HG02588 (cell line): ENCODE results near the gene ZFYVE21.

Experiments
- ATAC-seq: cut with Tn5 transposase; IDR thresholded peaks from one replicate; pipeline ENCODE4 v1.9.1; 2021; ENCODE audit warnings: mild to moderate bottlenecking, moderate library complexity; ENCODE audit not compliant: unreplicated experiment

Gene ZFYVE21

GRCh38 chr14:103704708-103705107 lies 10.9 kb upstream of the ZFYVE21 start:
- no peak for ATAC-seq

GRCh38 chr14:103705118-103705503 lies 10.5 kb upstream of the ZFYVE21 start:
- no peak for ATAC-seq

- no peak for ATAC-seq
Observed at GRCh38 chr14:103705504-103706284, 9.9 kb upstream of the ZFYVE21 start.

GRCh38 chr14:103706551-103707328 lies 8.9 kb upstream of the ZFYVE21 start:
- ATAC-seq = no peak

GRCh38 chr14:103707329-103708263 lies 8.0 kb upstream of the ZFYVE21 start:
- no peak for ATAC-seq

- no peak for ATAC-seq
Observed at GRCh38 chr14:103708750-103709187, 6.8 kb upstream of the ZFYVE21 start.

- ATAC-seq = no peak
Observed at GRCh38 chr14:103709814-103710213, 5.8 kb upstream of the ZFYVE21 start.

- ATAC-seq = no peak
Observed at GRCh38 chr14:103710771-103711377, 4.7 kb upstream of the ZFYVE21 start.

GRCh38 chr14:103711516-103712431 lies 3.8 kb upstream of the ZFYVE21 start:
- ATAC-seq = no peak

- ATAC-seq = no peak
Observed at GRCh38 chr14:103712633-103713247, 2.9 kb upstream of the ZFYVE21 start.

GRCh38 chr14:103713304-103714062 lies 2.1 kb upstream of the ZFYVE21 start:
- ATAC-seq = no peak

GRCh38 chr14:103714063-103714724 lies 1.4 kb upstream of the ZFYVE21 start:
- ATAC-seq = no peak

- no peak for ATAC-seq
Observed at GRCh38 chr14:103716091-103716801, 636 bp downstream of the ZFYVE21 start.

GRCh38 chr14:103716899-103717411 lies 1.3 kb downstream of the ZFYVE21 start:
- no peak for ATAC-seq

- no peak for ATAC-seq
Observed at GRCh38 chr14:103718572-103718971, 3.0 kb downstream of the ZFYVE21 start.

GRCh38 chr14:103719751-103720150 lies 4.1 kb downstream of the ZFYVE21 start:
- ATAC-seq = no peak
